Neural cell (in vitro differentiated cells): ENCODE results near the gene VAPA.

Experiments used
- EP300 ChIP-seq: fragments of 450-650 bp; conservative IDR thresholded peaks from 2 replicates; pipeline ENCODE4 v1.6.1; 2014; ENCODE audit warnings: antibody characterized with exemption, mild to moderate bottlenecking, moderate library complexity; ENCODE audit not compliant: poor library complexity, severe bottlenecking
- EZH2 ChIP-seq: fragments of 200-600, 300-800 bp; shearing (Covaris generic), sonication (generic); IDR thresholded peaks from 2 replicates; pipeline ENCODE4 v1.6.1; 2014; ENCODE audit warnings: antibody characterized with exemption, low read length, borderline replicate concordance, mild to moderate bottlenecking; ENCODE audit not compliant: insufficient read depth, poor library complexity, severe bottlenecking
- MXI1 ChIP-seq: fragments of 450-650 bp; conservative IDR thresholded peaks from 2 replicates; pipeline ENCODE4 v1.6.1; 2014; ENCODE audit warnings: antibody characterized with exemption, mild to moderate bottlenecking; ENCODE audit not compliant: poor library complexity, severe bottlenecking
- TF ChIP-seq, protein P1 (sequence below): fragments of 450-650 bp; IDR thresholded peaks from 2 replicates; pipeline ENCODE4 v1.5.1; 2014; ENCODE audit warnings: antibody characterized with exemption, mild to moderate bottlenecking, moderate library complexity; ENCODE audit not compliant: poor library complexity, severe bottlenecking

DNA sequence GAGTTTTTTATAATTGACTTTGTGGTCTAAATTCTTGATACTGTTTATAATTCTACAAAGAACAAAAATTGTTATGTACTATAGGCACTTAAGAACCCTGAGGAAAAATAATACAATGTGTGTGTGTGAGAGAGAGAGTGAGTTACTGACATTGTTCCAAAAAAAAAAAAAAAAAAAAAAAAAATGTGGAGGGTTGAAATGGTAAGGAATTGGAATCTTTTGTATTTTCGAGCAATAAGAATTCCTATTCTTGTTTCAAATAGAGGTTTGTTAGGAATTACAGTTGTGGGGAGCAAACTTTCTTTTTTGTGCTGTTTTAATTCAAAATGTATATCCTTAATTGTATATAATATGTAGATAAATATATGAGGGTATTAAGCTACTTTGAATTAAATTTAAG, 45.7 kb downstream of the VAPA start:
- TF ChIP-seq, protein P1, sequence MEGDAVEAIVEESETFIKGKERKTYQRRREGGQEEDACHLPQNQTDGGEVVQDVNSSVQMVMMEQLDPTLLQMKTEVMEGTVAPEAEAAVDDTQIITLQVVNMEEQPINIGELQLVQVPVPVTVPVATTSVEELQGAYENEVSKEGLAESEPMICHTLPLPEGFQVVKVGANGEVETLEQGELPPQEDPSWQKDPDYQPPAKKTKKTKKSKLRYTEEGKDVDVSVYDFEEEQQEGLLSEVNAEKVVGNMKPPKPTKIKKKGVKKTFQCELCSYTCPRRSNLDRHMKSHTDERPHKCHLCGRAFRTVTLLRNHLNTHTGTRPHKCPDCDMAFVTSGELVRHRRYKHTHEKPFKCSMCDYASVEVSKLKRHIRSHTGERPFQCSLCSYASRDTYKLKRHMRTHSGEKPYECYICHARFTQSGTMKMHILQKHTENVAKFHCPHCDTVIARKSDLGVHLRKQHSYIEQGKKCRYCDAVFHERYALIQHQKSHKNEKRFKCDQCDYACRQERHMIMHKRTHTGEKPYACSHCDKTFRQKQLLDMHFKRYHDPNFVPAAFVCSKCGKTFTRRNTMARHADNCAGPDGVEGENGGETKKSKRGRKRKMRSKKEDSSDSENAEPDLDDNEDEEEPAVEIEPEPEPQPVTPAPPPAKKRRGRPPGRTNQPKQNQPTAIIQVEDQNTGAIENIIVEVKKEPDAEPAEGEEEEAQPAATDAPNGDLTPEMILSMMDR = no peak
- TF ChIP-seq EZH2 = no peak
- TF ChIP-seq MXI1 = no peak
- no peak for TF ChIP-seq EP300
